ENCODE measurements around the gene MOAP1.
A peak's percentile ranks its signal among the peaks of the same experiment; 100 is the strongest.
"Not testable (repeated sequence)": the region's sequence is repeated elsewhere in the genome, so short reads cannot be mapped to it uniquely, and the experiment has no call there.

MOAP1 gene, protein sequence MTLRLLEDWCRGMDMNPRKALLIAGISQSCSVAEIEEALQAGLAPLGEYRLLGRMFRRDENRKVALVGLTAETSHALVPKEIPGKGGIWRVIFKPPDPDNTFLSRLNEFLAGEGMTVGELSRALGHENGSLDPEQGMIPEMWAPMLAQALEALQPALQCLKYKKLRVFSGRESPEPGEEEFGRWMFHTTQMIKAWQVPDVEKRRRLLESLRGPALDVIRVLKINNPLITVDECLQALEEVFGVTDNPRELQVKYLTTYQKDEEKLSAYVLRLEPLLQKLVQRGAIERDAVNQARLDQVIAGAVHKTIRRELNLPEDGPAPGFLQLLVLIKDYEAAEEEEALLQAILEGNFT

GRCh38 chr14:93184391-93185348 lies at the start of gene MOAP1, which contains the start of gene LYSET:
Gene MOAP1, minus strand, starts transcription at chr14:93184897. Its CDS starts 655 bp downstream, at chr14:93184242.
Gene LYSET, plus strand, starts transcription at chr14:93185317. Its CDS starts 89 bp downstream, at chr14:93185406.
- peak; percentile 81 for DNase-seq (ENCODE audit: low spot score)

DNA sequence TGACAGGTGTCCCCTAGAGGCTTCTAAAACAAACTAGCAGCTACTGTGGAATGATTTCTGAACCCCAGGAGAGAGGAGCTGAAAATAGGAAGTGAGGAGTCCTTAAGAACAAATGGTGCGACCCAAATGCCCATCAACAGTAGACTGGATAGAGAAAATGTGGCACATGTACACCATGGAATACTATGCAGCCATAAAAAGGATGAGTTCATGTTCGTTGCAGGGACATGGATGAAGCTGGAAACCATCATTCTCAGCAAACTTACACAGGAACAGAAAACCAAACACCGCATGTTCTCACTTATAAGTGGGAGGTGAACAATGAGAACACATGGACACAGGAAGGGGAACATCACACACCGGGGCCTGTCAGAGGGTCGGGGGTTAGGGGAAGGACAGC lies 48.4 kb upstream of the MOAP1 start:
- not testable (repeated sequence) for DNase-seq (ENCODE audit: low spot score)

GRCh38 chr14:93232159-93232558 lies 47.5 kb upstream of the MOAP1 start:
- DNase-seq (ENCODE audit: low spot score) = no peak

DNA sequence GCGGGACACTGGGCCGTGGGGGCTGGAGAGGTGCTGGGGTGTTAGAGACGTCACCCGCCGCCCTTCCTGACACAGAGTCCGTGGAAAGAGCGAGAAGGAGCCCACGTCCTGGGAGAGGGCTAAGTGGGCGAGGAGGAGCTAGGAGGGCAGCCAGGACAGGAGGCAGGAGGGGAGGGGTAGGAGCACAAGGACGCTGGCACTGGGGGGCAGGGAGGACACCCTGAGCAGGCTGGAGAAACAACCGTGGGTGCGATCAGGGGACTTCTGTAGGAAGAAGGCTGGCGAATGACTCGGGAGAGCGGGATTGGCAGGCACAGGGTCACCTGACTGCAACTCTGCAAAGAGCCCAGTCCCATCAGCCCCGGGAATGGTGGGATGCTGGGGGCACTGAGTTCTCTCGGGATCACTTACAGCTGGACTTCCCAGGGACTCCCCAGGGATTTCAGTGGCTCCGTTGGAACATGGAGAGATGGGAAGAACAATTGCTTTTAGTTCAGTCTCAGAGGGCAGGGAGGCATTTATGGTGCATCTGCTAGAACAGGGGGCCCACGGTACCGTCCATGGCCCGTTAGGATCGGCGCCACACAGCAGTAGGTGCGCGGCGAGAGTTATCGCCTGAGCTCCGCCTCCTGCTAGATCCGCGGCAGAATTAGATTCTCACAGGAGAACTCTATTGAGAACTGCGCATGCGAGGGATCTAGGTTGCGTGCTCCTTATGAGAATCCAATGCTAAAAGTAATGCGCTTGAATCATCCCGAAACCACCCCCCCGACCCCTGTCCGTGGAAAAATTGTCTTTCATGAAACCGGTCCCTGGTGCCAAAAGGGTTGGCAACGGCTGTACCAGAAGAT lies 46.7 kb upstream of the MOAP1 start:
- DNase-seq (ENCODE audit: low spot score) = no peak

DNA sequence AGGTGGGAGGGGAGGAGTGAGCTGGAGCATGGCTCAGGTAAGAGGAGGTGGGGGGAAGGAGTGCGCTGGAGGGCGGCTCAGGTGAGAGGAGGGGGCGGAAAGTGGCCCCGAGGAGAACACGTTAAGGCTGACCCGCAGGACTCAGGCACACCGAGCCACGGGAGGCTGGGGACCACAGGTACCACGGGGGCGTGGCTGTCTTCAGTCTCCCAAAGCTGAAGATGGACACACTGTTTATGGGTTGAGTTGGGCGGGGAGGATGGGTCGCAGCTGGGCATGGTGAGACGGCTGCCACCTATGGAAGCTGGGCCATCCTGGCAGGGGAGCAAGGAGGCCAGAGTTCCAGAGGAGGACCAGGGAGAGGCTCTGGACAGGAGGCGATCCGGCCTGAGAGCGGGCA lies 45.8 kb upstream of the MOAP1 start:
- DNase-seq (ENCODE audit: low spot score) = no peak

DNA sequence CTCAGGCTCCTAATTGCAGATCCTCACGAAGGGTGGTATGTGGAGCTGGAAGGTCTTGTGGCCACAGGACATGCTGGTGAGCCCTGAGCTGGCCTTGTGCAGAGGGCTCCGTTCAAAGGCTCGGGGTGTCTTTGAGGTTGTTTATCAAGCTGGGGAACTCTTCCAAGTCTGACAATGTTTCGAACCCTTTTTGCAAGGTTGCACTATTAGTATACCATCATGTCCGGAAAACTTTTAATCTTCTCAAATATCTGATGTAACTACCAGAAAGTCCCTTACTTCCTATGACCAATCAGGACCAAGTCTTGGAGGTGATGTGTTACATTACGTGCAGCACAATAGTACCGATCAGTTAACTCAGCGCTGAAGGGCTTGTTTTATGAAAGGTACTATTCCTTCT lies 43.9 kb upstream of the MOAP1 start:
- no peak for DNase-seq (ENCODE audit: low spot score)

DNA sequence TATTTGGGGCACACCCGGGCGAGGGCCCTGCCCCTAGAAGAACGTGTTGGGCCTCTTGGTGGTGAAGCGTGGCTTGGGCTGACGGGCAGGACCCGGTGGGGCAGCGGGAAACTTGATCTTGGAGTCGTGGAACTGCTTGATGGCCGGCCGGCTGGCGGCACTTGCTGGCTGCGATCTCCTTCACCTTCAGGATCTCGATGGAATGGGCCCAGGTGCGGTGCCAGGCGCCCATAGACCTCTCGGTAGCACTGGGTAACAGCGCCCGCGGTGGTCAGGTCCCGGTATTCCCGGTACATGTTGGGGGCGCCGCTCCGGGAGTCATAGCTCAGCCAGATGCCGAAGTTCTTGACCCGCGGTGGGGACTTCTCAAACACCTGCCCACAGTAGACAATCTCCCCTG lies 38.9 kb upstream of the MOAP1 start:
- DNase-seq (ENCODE audit: low spot score) = no peak

- no peak for DNase-seq (ENCODE audit: low spot score)
Observed at GRCh38 chr14:93220509-93220908, 35.8 kb upstream of the MOAP1 start.

DNA sequence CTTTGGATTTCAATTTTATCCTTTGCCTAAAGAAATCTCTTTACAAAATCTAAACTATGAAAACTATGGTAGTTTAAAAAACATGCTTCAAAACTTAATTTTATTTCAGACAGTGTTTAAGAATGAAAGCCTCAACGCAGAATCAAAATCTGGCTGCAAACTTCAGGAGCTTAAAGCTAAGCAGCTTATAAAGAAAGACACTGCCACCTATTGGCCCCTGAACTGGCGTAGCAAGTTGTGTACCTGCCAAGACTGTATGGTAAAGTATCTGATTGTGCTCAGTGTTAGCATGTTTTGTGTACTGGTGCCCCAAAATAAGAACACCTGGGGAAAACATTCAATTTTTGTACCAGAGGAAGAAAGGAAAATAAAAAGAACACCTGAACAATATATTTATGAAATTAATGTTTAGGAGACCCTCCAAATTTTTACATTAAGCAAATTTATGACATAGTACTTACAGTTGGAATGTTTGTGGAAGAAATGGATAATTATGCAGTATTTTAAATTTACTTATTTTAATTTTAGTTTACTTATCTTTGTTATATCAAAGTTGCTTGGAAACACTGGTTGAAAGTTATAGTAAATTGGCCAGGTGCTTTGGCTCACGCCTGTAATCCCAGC lies 34.5 kb upstream of the MOAP1 start:
- DNase-seq (ENCODE audit: low spot score) = peak; percentile 58

- no peak for DNase-seq (ENCODE audit: low spot score)
Observed at GRCh38 chr14:93214598-93214997, 29.9 kb upstream of the MOAP1 start.

DNA sequence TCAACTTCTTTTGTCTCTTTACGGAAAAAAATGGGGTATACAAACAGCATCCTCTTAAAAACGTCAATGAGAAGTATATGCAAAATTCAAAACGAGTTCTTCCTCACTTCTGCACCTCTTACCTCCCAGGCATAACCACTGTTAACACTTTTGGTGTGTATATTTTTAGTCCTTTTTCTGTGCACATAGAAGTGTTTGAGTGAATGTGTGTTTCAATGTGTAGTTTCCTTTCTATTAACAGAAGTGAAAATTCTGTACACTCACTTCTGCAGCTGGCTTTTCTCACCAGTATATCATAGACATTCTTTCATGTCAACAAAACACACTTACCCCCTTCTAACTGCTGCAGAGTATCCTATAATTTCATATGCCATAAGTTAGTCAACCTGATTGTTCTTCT lies 27.7 kb upstream of the MOAP1 start:
- no peak for DNase-seq (ENCODE audit: low spot score)

GRCh38 chr14:93207468-93208308 lies 23.0 kb upstream of the MOAP1 start:
- peak; percentile 58 for DNase-seq (ENCODE audit: low spot score)

- DNase-seq (ENCODE audit: low spot score) = peak; percentile 85
Observed at GRCh38 chr14:93206793-93207467, 22.2 kb upstream of the MOAP1 start, which contains the start of the genes GON7 and UBR7. Gene GON7, minus strand, starts transcription at chr14:93207065. Its CDS starts 28 bp downstream, at chr14:93207037. Gene UBR7, plus strand, starts transcription at chr14:93207256. Its CDS starts 36 bp downstream, at chr14:93207292.

- DNase-seq (ENCODE audit: low spot score) = no peak
Observed at GRCh38 chr14:93201155-93201704, 16.5 kb upstream of the MOAP1 start.

DNA sequence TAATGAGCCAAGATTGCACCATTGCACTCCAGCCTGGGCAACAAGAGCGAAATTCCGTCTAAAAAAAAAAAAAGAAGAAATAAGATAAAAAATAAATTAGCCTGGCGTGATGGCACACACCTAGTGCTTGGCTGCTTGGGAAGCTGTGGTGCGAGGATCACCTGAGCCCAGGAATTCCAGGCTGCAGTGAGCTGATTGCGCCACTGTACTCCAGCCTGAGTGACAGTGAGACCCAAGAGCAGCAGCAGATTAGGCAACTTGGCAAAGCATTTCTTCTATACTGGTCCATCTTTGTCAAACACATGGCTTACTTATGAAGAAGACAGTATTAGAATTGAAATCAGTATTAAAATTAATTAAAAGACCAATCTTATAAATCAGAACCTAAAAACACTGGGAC lies 15.9 kb upstream of the MOAP1 start:
- DNase-seq (ENCODE audit: low spot score) = peak; percentile 13

DNA sequence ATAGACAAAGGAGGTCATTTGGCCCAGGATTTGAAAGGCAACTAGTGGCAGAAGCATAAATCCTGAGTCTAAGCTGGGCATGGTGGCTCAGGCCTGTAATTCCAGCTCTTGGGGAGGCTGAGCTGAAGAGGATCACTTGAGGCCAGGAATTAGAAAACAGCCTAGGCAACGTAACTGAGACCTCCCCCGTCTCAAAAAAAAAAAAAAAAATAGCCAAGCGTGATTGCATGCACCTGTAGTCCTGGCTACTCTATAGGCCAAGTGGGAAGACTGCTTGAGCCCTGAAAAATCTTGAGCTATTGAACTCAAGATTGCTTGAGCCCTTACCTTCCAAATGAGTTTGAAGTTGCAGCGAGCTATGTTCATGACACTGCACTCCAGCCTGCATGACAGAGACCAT lies 14.3 kb upstream of the MOAP1 start:
- no peak for DNase-seq (ENCODE audit: low spot score)

DNA sequence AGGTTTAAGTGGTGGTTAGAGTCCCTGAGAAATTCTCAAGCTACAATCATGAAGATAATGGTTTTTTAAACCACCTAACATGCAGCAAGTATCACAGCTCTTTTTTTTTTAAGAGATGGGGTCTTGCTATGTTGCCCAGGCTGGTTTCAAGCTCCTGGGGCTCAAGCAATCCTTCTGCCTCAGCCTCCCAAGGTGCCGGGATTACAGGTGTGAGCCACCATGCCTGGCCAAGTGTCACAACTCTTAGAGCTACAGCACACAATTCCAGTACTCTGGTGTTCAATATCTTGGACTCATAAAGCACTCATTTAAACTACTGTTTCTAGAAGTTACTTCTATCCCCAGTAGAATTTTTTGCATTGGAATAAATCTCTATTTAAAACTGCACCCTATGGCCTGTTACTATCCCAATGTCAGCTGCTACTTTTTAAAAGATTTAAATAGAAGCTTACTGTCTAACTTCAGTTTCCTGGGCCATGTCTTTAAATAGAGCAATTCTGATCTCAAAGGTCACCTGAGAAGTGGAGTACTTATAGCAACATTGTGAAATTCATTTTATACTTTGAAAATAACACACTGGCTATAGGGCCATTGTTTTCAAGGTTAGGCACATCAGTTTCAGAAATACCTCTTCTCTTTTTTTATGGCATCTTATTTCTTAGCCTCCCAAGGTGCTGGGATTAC lies 10.8 kb upstream of the MOAP1 start:
- no peak for DNase-seq (ENCODE audit: low spot score)

GRCh38 chr14:93186956-93187355 lies 2.3 kb upstream of the MOAP1 start:
- no peak for DNase-seq (ENCODE audit: low spot score)

GRCh38 chr14:93186466-93186865 lies 1.8 kb upstream of the MOAP1 start:
- no peak for DNase-seq (ENCODE audit: low spot score)
